Astrocyte (in vitro differentiated cells and primary cell): ENCODE results near the gene TRRAP. TPM values are rescaled to one million over a fixed set of nuclear protein-coding genes. Genes with fewer than 3 reads are reported as not detected.
A peak's percentile ranks its signal among the peaks of the same experiment; 100 is the strongest.

Experiments
- DNase-seq: peaks from one replicate; pipeline ENCODE4 v3.0.0-alpha.2; 2010; ENCODE audit warnings: low read depth
- FAIRE-seq: peaks from 2 replicates; lab custom pipeline; 2011; peaks lifted over from hg19 to GRCh38; lab: Jason Lieb, UNC
- H2AFZ ChIP-seq: 2 replicates; pipeline ENCODE4 v1.6.0; 2012; ENCODE audit warnings: low read depth, low read length, inconsistent platforms
- H3K27ac ChIP-seq: 2 replicates; pipeline ENCODE4 v1.5.1; 2011; ENCODE audit warnings: low read depth, low read length, inconsistent platforms
- H3K27me3 ChIP-seq: 2 replicates; pipeline ENCODE4 v1.6.0; 2011; ENCODE audit warnings: low read length, inconsistent platforms; ENCODE audit not compliant: insufficient read depth
- H3K36me3 ChIP-seq: 2 replicates; pipeline ENCODE4 v1.5.1; 2011; ENCODE audit warnings: low read length, inconsistent platforms; ENCODE audit not compliant: insufficient read depth
- H3K4me1 ChIP-seq: 2 replicates; pipeline ENCODE4 v1.5.1; 2011; ENCODE audit warnings: low read length, inconsistent platforms; ENCODE audit not compliant: insufficient read depth
- H3K4me2 ChIP-seq: 2 replicates; pipeline ENCODE4 v1.6.0; 2012; ENCODE audit warnings: low read length, inconsistent platforms
- H3K4me3 ChIP-seq: 2 replicates; pipeline ENCODE4 v1.5.1; 2011; ENCODE audit warnings: low read depth, mild to moderate bottlenecking, low read length, inconsistent platforms; ENCODE audit not compliant: insufficient read depth
- H3K79me2 ChIP-seq: 2 replicates; pipeline ENCODE4 v1.6.0; 2012; ENCODE audit warnings: mild to moderate bottlenecking, low read length, inconsistent platforms; ENCODE audit not compliant: insufficient read depth
- H3K9ac ChIP-seq: 2 replicates; pipeline ENCODE4 v1.6.0; 2012; ENCODE audit warnings: mild to moderate bottlenecking, low read length, inconsistent platforms
- H3K9me3 ChIP-seq: 2 replicates; pipeline ENCODE4 v1.5.1; 2012; ENCODE audit warnings: low read depth, mild to moderate bottlenecking, low read length, inconsistent platforms; ENCODE audit not compliant: insufficient read depth
- H4K20me1 ChIP-seq: 2 replicates; pipeline ENCODE4 v1.6.0; 2012; ENCODE audit warnings: low read length, inconsistent platforms; ENCODE audit not compliant: insufficient read depth
- H3K27ac Mint-ChIP-seq: one replicate; pipeline ENCODE4 v1.8.0; 2021; ENCODE audit warnings: mild to moderate bottlenecking, mixed read lengths; ENCODE audit not compliant: unreplicated experiment
- H3K27me3 Mint-ChIP-seq: one replicate; pipeline ENCODE4 v1.8.0; 2021; ENCODE audit warnings: low read depth, mixed read lengths; ENCODE audit not compliant: unreplicated experiment
- H3K36me3 Mint-ChIP-seq: one replicate; pipeline ENCODE4 v1.8.0; 2021; ENCODE audit warnings: low read depth, mixed read lengths; ENCODE audit not compliant: unreplicated experiment
- H3K4me1 Mint-ChIP-seq: one replicate; pipeline ENCODE4 v1.8.0; 2021; ENCODE audit warnings: low read depth, mixed read lengths; ENCODE audit not compliant: unreplicated experiment
- H3K4me3 Mint-ChIP-seq: one replicate; pipeline ENCODE4 v1.8.0; 2021; ENCODE audit warnings: mild to moderate bottlenecking, moderate library complexity, mixed read lengths; ENCODE audit not compliant: unreplicated experiment
- H3K9me3 Mint-ChIP-seq: one replicate; pipeline ENCODE4 v1.8.0; 2021; ENCODE audit warnings: mild to moderate bottlenecking, mixed read lengths; ENCODE audit not compliant: unreplicated experiment
- CTCF ChIP-seq: IDR thresholded peaks from 2 replicates; pipeline ENCODE4 v1.5.1; 2011; ENCODE audit warnings: low read depth, mild to moderate bottlenecking, inconsistent platforms, low read length, moderate library complexity; ENCODE audit not compliant: insufficient read depth
- EZH2 ChIP-seq: IDR thresholded peaks from 2 replicates; pipeline ENCODE4 v1.6.1; 2012; ENCODE audit warnings: mild to moderate bottlenecking, low read length, inconsistent platforms; ENCODE audit not compliant: insufficient read depth
- total RNA-seq: library from RNA; stranded (reverse); gene quantifications from 2 replicates; pipeline ENCODE4 v1.2.1, GENCODE V29; 2021

Gene TRRAP
- total RNA-seq, 1 donor from 2014 or later: 33.5 TPM

- Mint-ChIP-seq H3K27ac (no peak overlapping the region), H3K4me3 (no peak overlapping the region), H3K36me3 (no peaks in the 10 kb centered on the region), H3K27me3 (peaks cover 18% of the 10 kb centered on the region), H3K4me1 (peaks cover 2% of the 10 kb centered on the region), H3K9me3 (no peaks in the 10 kb centered on the region)
- Histone ChIP-seq H4K20me1 (no peaks in the 10 kb centered on the region), H3K9ac (no peak overlapping the region), H2AFZ (no peak overlapping the region), H3K27ac (no peak overlapping the region), H3K4me3 (no peak overlapping the region), H3K4me1 (peaks cover 18% of the 10 kb centered on the region), H3K9me3 (no peaks in the 10 kb centered on the region), H3K27me3 (no peaks in the 10 kb centered on the region), H3K79me2 (no peaks in the 10 kb centered on the region), H3K4me2 (no peak overlapping the region), H3K36me3 (no peaks in the 10 kb centered on the region)
- TF ChIP-seq CTCF (peak; percentile 49), EZH2 (no peak)
- FAIRE-seq (no peak), DNase-seq (no peak)
These were observed 41.3 kb upstream of the TRRAP start for GRCh38 chr7:98836811-98837629.

DNA sequence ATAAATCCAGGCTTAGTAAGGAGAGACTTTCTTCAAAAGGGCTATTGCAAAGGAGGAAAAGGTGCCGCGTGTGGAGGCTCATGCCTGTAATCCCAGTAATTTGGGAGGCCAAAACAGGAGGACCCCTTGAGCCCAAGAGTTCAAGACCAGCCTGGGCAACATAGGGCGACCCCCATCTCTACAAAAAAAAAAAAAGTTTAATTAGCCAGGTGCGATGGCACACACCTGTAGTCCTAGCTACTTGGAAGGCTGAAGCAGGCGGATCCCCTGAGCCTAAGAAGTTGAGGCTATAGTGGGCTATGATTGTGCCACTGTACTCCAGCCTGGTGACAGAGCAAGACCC, 40.7 kb upstream of the TRRAP start:
- Histone ChIP-seq H3K79me2 (no peaks in the 10 kb centered on the region), H4K20me1 (no peaks in the 10 kb centered on the region), H2AFZ (no peak overlapping the region), H3K9me3 (no peaks in the 10 kb centered on the region), H3K27me3 (no peaks in the 10 kb centered on the region), H3K27ac (no peak overlapping the region), H3K4me3 (no peak overlapping the region), H3K4me2 (no peak overlapping the region), H3K4me1 (peaks cover 18% of the 10 kb centered on the region), H3K36me3 (no peaks in the 10 kb centered on the region), H3K9ac (no peak overlapping the region)
- no peak for FAIRE-seq
- Mint-ChIP-seq H3K9me3 (no peaks in the 10 kb centered on the region), H3K4me3 (no peak overlapping the region), H3K4me1 (peaks cover 2% of the 10 kb centered on the region), H3K27ac (no peak overlapping the region), H3K36me3 (no peaks in the 10 kb centered on the region), H3K27me3 (peaks cover 18% of the 10 kb centered on the region)
- TF ChIP-seq CTCF: no peak
- no peak for TF ChIP-seq EZH2
- DNase-seq: no peak

DNA sequence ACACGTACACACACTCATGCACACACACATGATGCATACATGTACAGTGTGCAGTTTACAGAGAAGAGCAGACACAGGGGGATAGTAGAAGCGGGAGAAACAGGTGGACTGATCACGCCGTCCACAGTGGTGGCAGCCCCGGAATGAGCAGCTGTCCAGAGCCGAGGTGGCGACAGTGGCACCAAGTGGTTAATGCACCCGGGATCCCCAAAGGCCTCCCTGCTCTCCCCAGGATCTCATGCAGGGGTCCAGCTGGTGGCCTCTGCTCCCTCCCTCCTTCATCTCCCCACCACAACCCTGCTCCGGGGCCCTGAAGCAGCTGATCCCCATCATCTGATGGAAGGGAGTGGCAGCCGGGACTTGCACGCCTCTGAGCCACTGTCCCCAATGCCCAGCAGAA, 38.2 kb upstream of the TRRAP start:
- Mint-ChIP-seq H3K9me3 (no peaks in the 10 kb centered on the region), H3K27me3 (peaks cover 21% of the 10 kb centered on the region), H3K36me3 (no peaks in the 10 kb centered on the region), H3K4me1 (peaks cover 2% of the 10 kb centered on the region), H3K4me3 (no peak overlapping the region), H3K27ac (no peak overlapping the region)
- peaks cover 18% of the 10 kb centered on the region for H3K4me1 ChIP-seq
- H3K4me2 ChIP-seq: no peak overlapping the region
- no peak overlapping the region for H3K4me3 ChIP-seq
- no peak overlapping the region for H3K27ac ChIP-seq
- H3K9me3 ChIP-seq: no peaks in the 10 kb centered on the region
- FAIRE-seq: no peak
- no peaks in the 10 kb centered on the region for H3K36me3 ChIP-seq
- no peaks in the 10 kb centered on the region for H4K20me1 ChIP-seq
- H3K9ac ChIP-seq: no peak overlapping the region
- TF ChIP-seq EZH2: no peak
- no peak for TF ChIP-seq CTCF
- no peaks in the 10 kb centered on the region for H3K79me2 ChIP-seq
- no peak overlapping the region for H2AFZ ChIP-seq
- no peaks in the 10 kb centered on the region for H3K27me3 ChIP-seq
- DNase-seq: no peak
